Tibial nerve (tissue), 4 donors: ENCODE data around the gene SNX13. TPM values are rescaled to one million over a fixed set of nuclear protein-coding genes. Genes with fewer than 3 reads are reported as not detected.

Source experiments
- DNase-seq, 2 donors: peaks; one replicate each; pipeline ENCODE4 v3.0.0-alpha.2; 2019; ENCODE audit warnings: low spot score in 2 of 2
- H3K27ac ChIP-seq, 4 donors: fragments of 200-600 bp; sonication (generic) in 3 of 4; one replicate each; pipeline ENCODE4 v1.5.1; 2017 to 2019; ENCODE audit warnings: mild to moderate bottlenecking in 1 of 4
- H3K27me3 ChIP-seq, 2 donors: fragments of 200-600 bp; sonication (generic) in 1 of 2; one replicate each; pipeline versions ENCODE4 v1.5.1 to v1.6.0; 2017 to 2019
- H3K36me3 ChIP-seq, 3 donors: fragments of 200-600 bp; sonication (generic); one replicate each; pipeline ENCODE4 v1.5.1; 2018 to 2019
- H3K4me1 ChIP-seq, 4 donors: fragments of 200-600 bp; sonication (generic) in 3 of 4; one replicate each; pipeline ENCODE4 v1.5.1; 2017 to 2019
- H3K4me3 ChIP-seq, 4 donors: fragments of 200-600 bp; sonication (generic) in 3 of 4; one replicate each; pipeline ENCODE4 v1.5.1; 2017 to 2019; ENCODE audit warnings: mild to moderate bottlenecking in 1 of 4, moderate library complexity in 1 of 4
- H3K9me3 ChIP-seq, 4 donors: fragments of 200-600 bp; sonication (generic) in 3 of 4; one replicate each; pipeline ENCODE4 v1.5.1; 2017 to 2019
- CTCF ChIP-seq, 5 experiments: fragments of 200-600 bp in 3 of 5; fragments of 450-650 bp in 2 of 5; sonication (generic) in 3 of 5; IDR thresholded peaks; one replicate each; pipeline ENCODE4 v1.5.1; 2016 to 2019; ENCODE audit warnings: antibody characterized with exemption in 5 of 5, mild to moderate bottlenecking in 3 of 5, moderate library complexity in 2 of 5
- EP300 ChIP-seq, 2 donors: sonication (generic); formaldehyde crosslinking; IDR thresholded peaks; one replicate each; pipeline ENCODE4 v1.6.1; 2017; ENCODE audit warnings: antibody characterized with exemption in 2 of 2, mild to moderate bottlenecking in 1 of 2
- POLR2A ChIP-seq, 2 donors: fragments of 450-650 bp; IDR thresholded peaks; one replicate each; pipeline ENCODE4 v1.6.1; 2017; ENCODE audit warnings: antibody characterized with exemption in 2 of 2, mild to moderate bottlenecking in 2 of 2, moderate library complexity in 2 of 2
- WGBS, 2 donors: methylation state at CpG; one replicate each; pipeline ENCODE4 v1.1.5; 2018; 5-methylcytosine and 5-hydroxymethylcytosine counted together
- total RNA-seq, 4 donors: library from RNA; depleted of rRNA; stranded (reverse); fragments of >200 nt; gene quantifications; one replicate each; pipeline ENCODE4 v1.1.0, GENCODE V29; 2016

SNX13 gene
- total RNA-seq, 4 donors from 2014 or later: 52.8 to 77.6 (median 58.9) TPM

GRCh38 chr7:17854261-17855047, 85.8 kb downstream of the SNX13 start:
- Histone ChIP-seq H3K36me3 (peaks cover 0 to 49% (median 0%) of the 10 kb centered on the region in 3 donors), H3K27ac (no peak overlapping the region), H3K4me1 (no peaks in the 10 kb centered on the region), H3K9me3 (peaks cover 0 to 18% (median 8%) of the 10 kb centered on the region in 4 donors), H3K4me3 (no peak overlapping the region), H3K27me3 (no peaks in the 10 kb centered on the region)
- no peak for DNase-seq
- WGBS, 2 donors: 85 to 88% methylated on average over 3 of the region's 3 CpGs
- TF ChIP-seq EP300 (IDR thresholded peaks at IDR 0.05) (no peak), CTCF (IDR thresholded peaks at IDR 0.05) (no peak), POLR2A (IDR thresholded peaks at IDR 0.05) (no peak)

- no peak for DNase-seq
- H3K9me3 ChIP-seq: peaks cover 0 to 23% (median 8%) of the 10 kb centered on the region in 4 donors
- H3K27me3 ChIP-seq: no peaks in the 10 kb centered on the region
- TF ChIP-seq EP300 (IDR thresholded peaks at IDR 0.05): no peak
- no peak for TF ChIP-seq CTCF (IDR thresholded peaks at IDR 0.05)
- TF ChIP-seq POLR2A (IDR thresholded peaks at IDR 0.05): no peak
- no peak overlapping the region for H3K4me3 ChIP-seq
- H3K27ac ChIP-seq: no peak overlapping the region
- 94 to 95% methylated on average over 1 of the region's 1 CpG for WGBS, 2 donors
- H3K4me1 ChIP-seq: no peaks in the 10 kb centered on the region
- peaks cover 0 to 56% (median 0%) of the 10 kb centered on the region in 3 donors for H3K36me3 ChIP-seq
These were observed 87.9 kb downstream of the SNX13 start for GRCh38 chr7:17852361-17852760.

GRCh38 chr7:17849504-17849903, 90.8 kb downstream of the SNX13 start:
- TF ChIP-seq POLR2A (IDR thresholded peaks at IDR 0.05) (no peak), EP300 (IDR thresholded peaks at IDR 0.05) (no peak), CTCF (IDR thresholded peaks at IDR 0.05) (no peak)
- H3K4me3 ChIP-seq: no peak overlapping the region
- H3K4me1 ChIP-seq: no peaks in the 10 kb centered on the region
- no peak overlapping the region for H3K27ac ChIP-seq
- peaks cover 0 to 7% (median 0%) of the 10 kb centered on the region in 4 donors for H3K9me3 ChIP-seq
- peaks cover 0 to 51% (median 0%) of the 10 kb centered on the region in 3 donors for H3K36me3 ChIP-seq
- WGBS, 2 donors: 78 to 82% methylated on average over 3 of the region's 3 CpGs
- no peaks in the 10 kb centered on the region for H3K27me3 ChIP-seq
- DNase-seq: no peak

GRCh38 chr7:17848516-17848915, 91.8 kb downstream of the SNX13 start:
- Histone ChIP-seq H3K4me1 (no peaks in the 10 kb centered on the region), H3K27me3 (no peaks in the 10 kb centered on the region), H3K27ac (no peak overlapping the region), H3K9me3 (peaks cover 0 to 7% (median 0%) of the 10 kb centered on the region in 4 donors), H3K4me3 (no peak overlapping the region), H3K36me3 (peaks cover 0 to 51% (median 0%) of the 10 kb centered on the region in 3 donors)
- WGBS, 2 donors: 95 to 97% methylated on average over 10 of the region's 10 CpGs
- TF ChIP-seq POLR2A (IDR thresholded peaks at IDR 0.05): no peak
- TF ChIP-seq CTCF (IDR thresholded peaks at IDR 0.05): no peak
- no peak for TF ChIP-seq EP300 (IDR thresholded peaks at IDR 0.05)
- no peak for DNase-seq

- Histone ChIP-seq H3K27me3 (no peaks in the 10 kb centered on the region), H3K27ac (no peak overlapping the region), H3K9me3 (peaks cover 0 to 13% (median 0%) of the 10 kb centered on the region in 4 donors), H3K36me3 (peaks cover 0 to 56% (median 0%) of the 10 kb centered on the region in 3 donors), H3K4me1 (no peaks in the 10 kb centered on the region), H3K4me3 (no peak overlapping the region)
- 78 to 85% methylated on average over 5 of the region's 5 CpGs for WGBS, 2 donors
- no peak for DNase-seq
- TF ChIP-seq EP300 (IDR thresholded peaks at IDR 0.05) (no peak), CTCF (IDR thresholded peaks at IDR 0.05) (no peak), POLR2A (IDR thresholded peaks at IDR 0.05) (no peak)
These were observed 93.4 kb downstream of the SNX13 start for GRCh38 chr7:17846935-17847334.
